WERI-Rb-1 (cell line): ENCODE results near the gene KIAA1217.

Source experiments
- DNase-seq: peaks from one replicate; pipeline ENCODE4 v3.0.0-alpha.2; 2020
- H3K27ac ChIP-seq: fragments of 250-450 bp; sonication (Bioruptor Pico); 2 replicates; pipeline ENCODE4 v1.5.1; 2020; ENCODE audit warnings: mild to moderate bottlenecking, moderate library complexity
- H3K27me3 ChIP-seq: fragments of 250-450 bp; sonication (Bioruptor Pico); 2 replicates; pipeline ENCODE4 v1.5.1; 2021; ENCODE audit warnings: mild to moderate bottlenecking, low read depth, moderate library complexity; ENCODE audit not compliant: insufficient read depth, severe bottlenecking
- H3K36me3 ChIP-seq: fragments of 250-450 bp; sonication (Bioruptor Pico); 2 replicates; pipeline ENCODE4 v1.5.1; 2020; ENCODE audit warnings: mild to moderate bottlenecking, moderate library complexity
- H3K4me3 ChIP-seq: 2 replicates; pipeline ENCODE4 v1.5.1; 2011; ENCODE audit warnings: low read depth, mild to moderate bottlenecking, control low read depth, low read length
- H3K9me3 ChIP-seq: fragments of 250-450 bp; sonication (Bioruptor Pico); 2 replicates; pipeline ENCODE4 v1.5.1; 2021; ENCODE audit warnings: mild to moderate bottlenecking, moderate library complexity; ENCODE audit not compliant: severe bottlenecking
- CTCF ChIP-seq: IDR thresholded peaks from 2 replicates; pipeline ENCODE4 v1.5.1; 2011; ENCODE audit warnings: low read depth, mild to moderate bottlenecking, control low read depth, inconsistent platforms, low read length

Gene KIAA1217

GRCh38 chr10:24382979-24383663, 174.2 kb downstream of the KIAA1217 start:
- Histone ChIP-seq H3K27ac (no peak overlapping the region), H3K36me3 (no peaks in the 10 kb centered on the region), H3K9me3 (no peaks in the 10 kb centered on the region), H3K4me3 (no peak overlapping the region), H3K27me3 (no peaks in the 10 kb centered on the region)
- no peak for DNase-seq
- TF ChIP-seq CTCF, result no peak

- peak; percentile 24; the same call in 1 of the 2 replicates for TF ChIP-seq CTCF
- H3K27ac ChIP-seq, result no peak overlapping the region
- H3K9me3 ChIP-seq, result no peaks in the 10 kb centered on the region
- H3K36me3 ChIP-seq, result no peaks in the 10 kb centered on the region
- no peak overlapping the region for H3K4me3 ChIP-seq
- no peak for DNase-seq
- H3K27me3 ChIP-seq, result no peaks in the 10 kb centered on the region
Measured at GRCh38 chr10:24383681-24384106, 174.8 kb downstream of the KIAA1217 start.

- no peak overlapping the region for H3K4me3 ChIP-seq
- H3K9me3 ChIP-seq, result no peaks in the 10 kb centered on the region
- H3K27ac ChIP-seq, result no peak overlapping the region
Measured at GRCh38 chr10:24384954-24385353, 176.0 kb downstream of the KIAA1217 start.

GRCh38 chr10:24385776-24386175, 176.8 kb downstream of the KIAA1217 start:
- no peak for TF ChIP-seq CTCF
- no peak overlapping the region for H3K27ac ChIP-seq
- no peaks in the 10 kb centered on the region for H3K36me3 ChIP-seq
- DNase-seq, result no peak
- H3K4me3 ChIP-seq, result no peak overlapping the region
- no peaks in the 10 kb centered on the region for H3K27me3 ChIP-seq
- no peaks in the 10 kb centered on the region for H3K9me3 ChIP-seq

More at GRCh38 chr10:24384954-24385353, 176.0 kb downstream of the KIAA1217 start:
- TF ChIP-seq CTCF, result no peak
- DNase-seq, result no peak
- no peaks in the 10 kb centered on the region for H3K36me3 ChIP-seq
- no peaks in the 10 kb centered on the region for H3K27me3 ChIP-seq

- no peaks in the 10 kb centered on the region for H3K36me3 ChIP-seq
- DNase-seq, result no peak
- H3K27ac ChIP-seq, result no peak overlapping the region
Measured at GRCh38 chr10:24390146-24390700, 181.3 kb downstream of the KIAA1217 start.

More at GRCh38 chr10:24390146-24390700, 181.3 kb downstream of the KIAA1217 start:
- H3K27me3 ChIP-seq, result no peaks in the 10 kb centered on the region
- no peak for TF ChIP-seq CTCF
- no peak overlapping the region for H3K4me3 ChIP-seq
- H3K9me3 ChIP-seq, result no peaks in the 10 kb centered on the region
